ENCODE data around the gene A4GALT.

- TF ChIP-seq KLF5 (IDR thresholded peaks at IDR 0.05; ENCODE audit: partially characterized antibody) = no peak
- no peak for TF ChIP-seq CTCF (IDR thresholded peaks at IDR 0.05 in 2 of 3, conservative IDR thresholded peaks at IDR 0.05 in 1 of 3; ENCODE audit: control insufficient read depth in 2 of 3, extremely low read depth in 1 of 3, insufficient read depth in 1 of 3, low read depth in 3 of 3, low read length in 3 of 3)
- no peak for TF ChIP-seq NBN (IDR thresholded peaks at IDR 0.05)
- TF ChIP-seq, protein P1, sequence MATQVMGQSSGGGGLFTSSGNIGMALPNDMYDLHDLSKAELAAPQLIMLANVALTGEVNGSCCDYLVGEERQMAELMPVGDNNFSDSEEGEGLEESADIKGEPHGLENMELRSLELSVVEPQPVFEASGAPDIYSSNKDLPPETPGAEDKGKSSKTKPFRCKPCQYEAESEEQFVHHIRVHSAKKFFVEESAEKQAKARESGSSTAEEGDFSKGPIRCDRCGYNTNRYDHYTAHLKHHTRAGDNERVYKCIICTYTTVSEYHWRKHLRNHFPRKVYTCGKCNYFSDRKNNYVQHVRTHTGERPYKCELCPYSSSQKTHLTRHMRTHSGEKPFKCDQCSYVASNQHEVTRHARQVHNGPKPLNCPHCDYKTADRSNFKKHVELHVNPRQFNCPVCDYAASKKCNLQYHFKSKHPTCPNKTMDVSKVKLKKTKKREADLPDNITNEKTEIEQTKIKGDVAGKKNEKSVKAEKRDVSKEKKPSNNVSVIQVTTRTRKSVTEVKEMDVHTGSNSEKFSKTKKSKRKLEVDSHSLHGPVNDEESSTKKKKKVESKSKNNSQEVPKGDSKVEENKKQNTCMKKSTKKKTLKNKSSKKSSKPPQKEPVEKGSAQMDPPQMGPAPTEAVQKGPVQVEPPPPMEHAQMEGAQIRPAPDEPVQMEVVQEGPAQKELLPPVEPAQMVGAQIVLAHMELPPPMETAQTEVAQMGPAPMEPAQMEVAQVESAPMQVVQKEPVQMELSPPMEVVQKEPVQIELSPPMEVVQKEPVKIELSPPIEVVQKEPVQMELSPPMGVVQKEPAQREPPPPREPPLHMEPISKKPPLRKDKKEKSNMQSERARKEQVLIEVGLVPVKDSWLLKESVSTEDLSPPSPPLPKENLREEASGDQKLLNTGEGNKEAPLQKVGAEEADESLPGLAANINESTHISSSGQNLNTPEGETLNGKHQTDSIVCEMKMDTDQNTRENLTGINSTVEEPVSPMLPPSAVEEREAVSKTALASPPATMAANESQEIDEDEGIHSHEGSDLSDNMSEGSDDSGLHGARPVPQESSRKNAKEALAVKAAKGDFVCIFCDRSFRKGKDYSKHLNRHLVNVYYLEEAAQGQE (IDR thresholded peaks at IDR 0.05; ENCODE audit: low read depth, low read length) = no peak
Observed at GRCh38 chr22:42696331-42696967, 24.2 kb downstream of the A4GALT start.
